Measurements from ENCODE around the gene MRTFA.
A peak's percentile ranks its signal among the peaks of the same experiment; 100 is the strongest.

The MRTFA gene

DNA sequence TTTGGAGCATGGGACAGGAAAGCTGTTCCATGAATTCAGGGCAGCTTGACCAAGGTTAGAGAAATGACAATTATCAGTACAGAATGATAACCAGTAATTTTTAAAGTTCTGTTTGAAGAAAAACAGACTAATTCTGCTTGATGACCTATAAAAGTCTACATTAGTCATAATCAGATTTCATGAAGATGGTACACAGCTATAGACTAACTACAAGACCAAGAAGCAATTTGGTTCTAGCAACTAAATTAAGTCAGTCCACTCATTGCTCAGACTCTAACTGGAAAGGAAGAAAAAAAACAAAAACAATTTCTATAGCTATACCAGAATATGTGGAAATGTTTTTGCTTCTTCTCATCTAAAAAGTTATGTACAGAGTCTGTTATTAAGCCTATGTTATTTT lies 24.9 kb downstream of the MRTFA start:
- H3K27ac ChIP-seq = no peak overlapping the region
- TF ChIP-seq, protein P1, sequence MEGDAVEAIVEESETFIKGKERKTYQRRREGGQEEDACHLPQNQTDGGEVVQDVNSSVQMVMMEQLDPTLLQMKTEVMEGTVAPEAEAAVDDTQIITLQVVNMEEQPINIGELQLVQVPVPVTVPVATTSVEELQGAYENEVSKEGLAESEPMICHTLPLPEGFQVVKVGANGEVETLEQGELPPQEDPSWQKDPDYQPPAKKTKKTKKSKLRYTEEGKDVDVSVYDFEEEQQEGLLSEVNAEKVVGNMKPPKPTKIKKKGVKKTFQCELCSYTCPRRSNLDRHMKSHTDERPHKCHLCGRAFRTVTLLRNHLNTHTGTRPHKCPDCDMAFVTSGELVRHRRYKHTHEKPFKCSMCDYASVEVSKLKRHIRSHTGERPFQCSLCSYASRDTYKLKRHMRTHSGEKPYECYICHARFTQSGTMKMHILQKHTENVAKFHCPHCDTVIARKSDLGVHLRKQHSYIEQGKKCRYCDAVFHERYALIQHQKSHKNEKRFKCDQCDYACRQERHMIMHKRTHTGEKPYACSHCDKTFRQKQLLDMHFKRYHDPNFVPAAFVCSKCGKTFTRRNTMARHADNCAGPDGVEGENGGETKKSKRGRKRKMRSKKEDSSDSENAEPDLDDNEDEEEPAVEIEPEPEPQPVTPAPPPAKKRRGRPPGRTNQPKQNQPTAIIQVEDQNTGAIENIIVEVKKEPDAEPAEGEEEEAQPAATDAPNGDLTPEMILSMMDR (conservative IDR thresholded peaks at IDR 0.05) = no peak

DNA sequence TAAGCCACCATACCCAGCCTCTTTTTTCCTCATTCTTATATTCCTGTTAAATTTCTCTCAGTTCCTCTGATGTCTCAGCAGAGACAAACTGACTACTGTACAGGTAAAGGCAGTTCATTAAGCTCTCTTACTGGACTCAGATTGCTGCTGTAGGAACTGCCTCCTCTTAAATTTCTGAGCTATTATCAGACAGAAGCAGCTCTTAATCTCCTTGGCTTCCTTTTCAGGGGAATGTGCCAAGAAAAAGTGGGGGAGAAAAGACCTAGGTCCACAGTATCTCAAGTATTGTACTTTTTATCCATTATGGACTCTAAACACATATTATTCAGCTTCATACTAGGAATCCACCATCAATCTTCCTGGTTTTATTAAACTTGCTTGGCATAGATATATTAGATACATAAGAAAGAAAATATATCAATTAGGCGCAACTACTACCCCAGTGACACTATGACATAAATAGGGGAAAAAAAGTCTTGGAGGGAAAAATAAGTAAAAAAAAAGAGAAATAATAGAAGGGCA lies 26.1 kb downstream of the MRTFA start:
- H3K27ac ChIP-seq = no peak overlapping the region
- TF ChIP-seq, protein P1 (conservative IDR thresholded peaks at IDR 0.05) = no peak

DNA sequence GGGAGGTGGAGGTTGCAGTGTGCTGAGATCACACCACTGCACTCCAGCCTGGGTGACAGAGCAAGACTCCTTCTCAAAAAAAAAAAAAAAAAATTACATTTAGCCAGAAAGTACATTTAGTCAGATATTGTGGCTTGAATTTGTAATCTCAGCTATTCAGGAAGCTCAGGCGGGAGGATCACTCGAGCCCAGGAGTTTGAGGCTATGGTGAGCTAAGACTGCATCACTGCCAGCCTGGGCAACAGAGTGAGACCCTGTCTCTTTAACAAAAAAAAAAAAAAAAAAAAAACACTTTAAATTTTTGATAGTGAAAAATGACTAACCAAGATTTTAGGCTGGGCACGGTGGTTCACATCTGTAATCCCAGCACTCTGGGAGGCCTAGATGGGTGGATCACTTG lies 27.3 kb downstream of the MRTFA start:
- no peak overlapping the region for H3K27ac ChIP-seq

DNA sequence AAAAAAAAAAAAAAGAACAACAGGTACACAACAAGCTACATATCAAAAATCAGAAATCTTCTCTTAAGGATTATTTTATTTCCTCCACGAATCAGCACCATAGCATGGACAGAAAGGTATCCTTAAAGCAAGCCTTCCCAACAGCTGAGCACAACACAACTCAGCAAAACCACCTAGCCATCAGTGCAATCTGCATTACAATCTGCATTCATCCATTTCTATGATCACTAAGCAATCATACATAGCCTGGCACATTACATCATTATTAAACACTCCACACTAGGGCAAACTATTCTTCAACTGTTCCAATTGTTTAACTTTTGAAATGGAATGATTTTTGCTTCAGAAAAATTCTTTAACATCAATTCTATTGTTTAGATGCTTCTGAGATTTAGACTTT lies 29.0 kb downstream of the MRTFA start:
- TF ChIP-seq, protein P1 (conservative IDR thresholded peaks at IDR 0.05) = no peak
- no peak overlapping the region; the same call in 1 of the 2 replicates for H3K27ac ChIP-seq

More for the DNA sequence above, 27.3 kb downstream of the MRTFA start:
- TF ChIP-seq, protein P1 (conservative IDR thresholded peaks at IDR 0.05) = no peak

- peak overlapping the region; percentile 51 for H3K27ac ChIP-seq
- TF ChIP-seq, protein P1 (conservative IDR thresholded peaks at IDR 0.05) = no peak
Observed at GRCh38 chr22:40606306-40606705, 30.2 kb downstream of the MRTFA start.

DNA sequence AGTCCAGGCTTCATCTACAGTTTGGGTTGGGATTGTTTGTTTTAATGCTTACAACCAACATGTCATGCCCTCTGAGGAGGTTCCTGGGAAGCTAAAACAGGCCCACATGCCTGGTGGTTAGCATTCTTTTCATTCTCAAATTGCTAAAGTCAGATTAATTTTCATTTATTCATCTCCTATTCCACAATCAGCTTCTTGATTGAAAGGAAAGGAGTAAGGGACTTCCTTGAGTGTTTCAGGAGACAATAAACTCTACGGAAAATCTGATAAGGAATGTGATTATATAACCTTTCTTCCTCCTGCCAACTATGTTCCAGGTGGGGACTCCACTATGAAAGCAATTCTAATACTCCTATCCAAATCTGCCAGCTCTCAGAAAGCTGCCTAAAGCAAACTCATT lies 30.8 kb downstream of the MRTFA start:
- TF ChIP-seq, protein P1 (conservative IDR thresholded peaks at IDR 0.05) = no peak
- peak overlapping the region; percentile 51 for H3K27ac ChIP-seq

- TF ChIP-seq, protein P1 (conservative IDR thresholded peaks at IDR 0.05) = no peak
- peak overlapping the region; percentile 38 for H3K27ac ChIP-seq
Observed at GRCh38 chr22:40603088-40603605, 33.4 kb downstream of the MRTFA start.

Data from VCaP (cell line).